ENCODE results near the gene IL13.
A peak's percentile ranks its signal among the peaks of the same experiment; 100 is the strongest.

The IL13 gene

DNA sequence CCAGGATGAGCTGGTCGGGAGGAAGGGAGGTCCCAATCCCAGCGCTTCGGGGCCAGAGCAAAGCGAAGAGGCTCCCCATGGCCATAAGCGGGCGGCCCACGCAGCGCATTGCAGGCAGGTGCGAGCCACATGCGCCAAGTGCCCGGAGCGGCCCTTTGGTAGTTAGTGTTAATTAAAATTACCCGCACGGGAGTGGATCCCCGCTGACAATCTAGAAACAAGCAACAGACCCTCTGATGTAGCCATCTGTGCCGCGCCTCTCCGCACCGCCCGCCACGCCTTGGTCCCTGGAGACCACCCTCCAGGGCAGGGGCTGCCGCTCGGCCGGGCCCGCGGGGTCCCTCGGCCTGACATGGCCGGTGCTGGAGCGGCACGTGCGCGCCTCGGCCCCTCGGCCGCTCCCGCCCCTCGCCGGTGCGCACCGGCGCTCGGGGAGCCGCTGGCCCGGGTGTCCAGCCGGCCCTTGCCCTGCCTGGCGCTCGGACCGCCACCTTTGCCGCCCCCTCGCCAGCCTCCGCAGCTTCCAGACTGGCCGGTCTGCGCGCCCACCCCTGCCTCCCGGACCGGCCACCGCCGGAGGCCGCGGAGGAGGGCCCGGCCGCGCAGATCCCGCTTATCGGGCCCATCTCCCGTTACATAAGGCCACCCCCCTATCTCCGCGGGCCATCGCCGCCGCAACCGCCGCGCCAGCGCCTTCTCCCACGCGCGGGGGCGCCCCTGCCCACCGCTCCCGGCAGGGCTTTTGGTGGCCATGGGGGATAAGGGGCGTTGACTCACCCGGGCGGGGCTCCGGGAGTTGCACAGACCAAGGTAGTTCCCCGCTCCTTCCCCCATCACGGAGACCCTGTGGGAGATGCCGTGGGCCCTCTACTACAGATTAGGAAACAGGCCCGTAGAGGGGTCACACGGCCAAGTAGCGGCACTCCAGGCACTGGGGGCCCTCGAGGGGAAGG lies 1.9 kb upstream of the IL13 start:
- no peak for DNase-seq (ENCODE audit: low read depth)
- TF ChIP-seq, protein P1, sequence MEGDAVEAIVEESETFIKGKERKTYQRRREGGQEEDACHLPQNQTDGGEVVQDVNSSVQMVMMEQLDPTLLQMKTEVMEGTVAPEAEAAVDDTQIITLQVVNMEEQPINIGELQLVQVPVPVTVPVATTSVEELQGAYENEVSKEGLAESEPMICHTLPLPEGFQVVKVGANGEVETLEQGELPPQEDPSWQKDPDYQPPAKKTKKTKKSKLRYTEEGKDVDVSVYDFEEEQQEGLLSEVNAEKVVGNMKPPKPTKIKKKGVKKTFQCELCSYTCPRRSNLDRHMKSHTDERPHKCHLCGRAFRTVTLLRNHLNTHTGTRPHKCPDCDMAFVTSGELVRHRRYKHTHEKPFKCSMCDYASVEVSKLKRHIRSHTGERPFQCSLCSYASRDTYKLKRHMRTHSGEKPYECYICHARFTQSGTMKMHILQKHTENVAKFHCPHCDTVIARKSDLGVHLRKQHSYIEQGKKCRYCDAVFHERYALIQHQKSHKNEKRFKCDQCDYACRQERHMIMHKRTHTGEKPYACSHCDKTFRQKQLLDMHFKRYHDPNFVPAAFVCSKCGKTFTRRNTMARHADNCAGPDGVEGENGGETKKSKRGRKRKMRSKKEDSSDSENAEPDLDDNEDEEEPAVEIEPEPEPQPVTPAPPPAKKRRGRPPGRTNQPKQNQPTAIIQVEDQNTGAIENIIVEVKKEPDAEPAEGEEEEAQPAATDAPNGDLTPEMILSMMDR (IDR thresholded peaks at IDR 0.05; ENCODE audit: low read length, missing control alignments) = no peak
- H3K4me3 ChIP-seq (replicated peaks; ENCODE audit: low read depth, low read length) = peak overlapping the region; percentile 36

- TF ChIP-seq, protein P1 (IDR thresholded peaks at IDR 0.05; ENCODE audit: low read length, missing control alignments) = no peak
- no peak for DNase-seq (ENCODE audit: low read depth)
- H3K4me3 ChIP-seq (replicated peaks; ENCODE audit: low read depth, low read length) = no peak overlapping the region
Observed at GRCh38 chr5:132656774-132657355, 1.1 kb upstream of the IL13 start.

DNA sequence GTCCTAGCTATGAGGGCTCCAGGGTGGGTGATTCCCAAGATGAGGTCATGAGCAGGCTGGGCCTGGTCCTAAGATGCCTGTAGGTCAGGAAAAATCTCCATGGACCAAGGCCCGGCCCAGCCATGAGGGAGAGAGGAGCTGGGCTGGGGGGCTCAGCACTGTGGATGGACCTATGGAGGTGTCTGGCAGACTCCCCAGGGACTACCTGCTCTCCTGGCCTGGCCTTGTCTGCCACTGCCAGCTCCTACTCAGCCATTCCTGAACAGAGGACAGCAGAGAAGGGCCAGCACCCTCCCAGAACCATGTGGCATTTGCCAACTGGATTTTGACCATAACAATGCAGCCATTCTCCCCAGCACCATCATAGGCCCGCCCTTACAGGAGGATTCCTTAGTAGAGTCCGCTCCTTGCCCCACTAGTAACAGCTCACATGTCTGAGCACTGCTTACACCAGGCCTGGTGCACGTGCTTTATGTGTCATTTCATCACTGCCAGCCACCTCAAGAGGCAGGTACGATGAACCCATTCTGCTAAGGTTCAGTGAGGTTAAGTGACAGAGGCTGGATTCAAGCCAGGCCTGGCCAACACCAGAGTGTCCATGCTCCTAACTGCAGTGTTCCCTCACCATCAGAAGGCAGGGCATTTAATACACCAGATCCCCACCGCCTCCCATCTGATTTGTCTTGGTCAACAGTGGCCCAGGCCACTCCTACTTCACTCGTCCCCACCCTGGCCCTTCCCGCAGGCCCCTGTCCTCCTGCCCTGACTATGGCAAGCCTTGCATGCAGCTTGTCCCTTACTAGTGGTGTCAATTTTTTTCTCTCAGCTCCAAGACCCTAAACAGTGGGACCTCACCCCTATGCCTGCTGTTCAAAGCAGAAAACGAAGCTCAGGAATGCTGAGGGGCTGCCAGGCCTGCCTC lies 669 bp downstream of the IL13 start:
- no peak overlapping the region for H3K4me3 ChIP-seq (replicated peaks; ENCODE audit: low read depth, low read length)
- TF ChIP-seq, protein P1 (IDR thresholded peaks at IDR 0.05; ENCODE audit: low read length, missing control alignments) = no peak

DNA sequence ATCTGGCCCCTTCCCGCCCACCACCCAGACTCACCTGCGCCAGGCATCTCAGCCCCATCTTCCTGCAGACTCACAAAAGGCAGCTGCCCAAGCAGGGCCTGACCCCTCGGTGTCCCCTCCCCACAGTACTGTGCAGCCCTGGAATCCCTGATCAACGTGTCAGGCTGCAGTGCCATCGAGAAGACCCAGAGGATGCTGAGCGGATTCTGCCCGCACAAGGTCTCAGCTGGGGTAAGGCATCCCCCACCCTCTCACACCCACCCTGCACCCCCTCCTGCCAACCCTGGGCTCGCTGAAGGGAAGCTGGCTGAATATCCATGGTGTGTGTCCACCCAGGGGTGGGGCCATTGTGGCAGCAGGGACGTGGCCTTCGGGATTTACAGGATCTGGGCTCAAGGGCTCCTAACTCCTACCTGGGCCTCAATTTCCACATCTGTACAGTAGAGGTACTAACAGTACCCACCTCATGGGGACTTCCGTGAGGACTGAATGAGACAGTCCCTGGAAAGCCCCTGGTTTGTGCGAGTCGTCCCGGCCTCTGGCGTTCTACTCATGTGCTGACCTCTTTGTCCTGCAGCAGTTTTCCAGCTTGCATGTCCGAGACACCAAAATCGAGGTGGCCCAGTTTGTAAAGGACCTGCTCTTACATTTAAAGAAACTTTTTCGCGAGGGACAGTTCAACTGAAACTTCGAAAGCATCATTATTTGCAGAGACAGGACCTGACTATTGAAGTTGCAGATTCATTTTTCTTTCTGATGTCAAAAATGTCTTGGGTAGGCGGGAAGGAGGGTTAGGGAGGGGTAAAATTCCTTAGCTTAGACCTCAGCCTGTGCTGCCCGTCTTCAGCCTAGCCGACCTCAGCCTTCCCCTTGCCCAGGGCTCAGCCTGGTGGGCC lies 1.9 kb downstream of the IL13 start:
- TF ChIP-seq, protein P1 (IDR thresholded peaks at IDR 0.05; ENCODE audit: low read length, missing control alignments) = no peak

More for the DNA sequence above, 669 bp downstream of the IL13 start:
- no peak for DNase-seq (ENCODE audit: low read depth)

DNA sequence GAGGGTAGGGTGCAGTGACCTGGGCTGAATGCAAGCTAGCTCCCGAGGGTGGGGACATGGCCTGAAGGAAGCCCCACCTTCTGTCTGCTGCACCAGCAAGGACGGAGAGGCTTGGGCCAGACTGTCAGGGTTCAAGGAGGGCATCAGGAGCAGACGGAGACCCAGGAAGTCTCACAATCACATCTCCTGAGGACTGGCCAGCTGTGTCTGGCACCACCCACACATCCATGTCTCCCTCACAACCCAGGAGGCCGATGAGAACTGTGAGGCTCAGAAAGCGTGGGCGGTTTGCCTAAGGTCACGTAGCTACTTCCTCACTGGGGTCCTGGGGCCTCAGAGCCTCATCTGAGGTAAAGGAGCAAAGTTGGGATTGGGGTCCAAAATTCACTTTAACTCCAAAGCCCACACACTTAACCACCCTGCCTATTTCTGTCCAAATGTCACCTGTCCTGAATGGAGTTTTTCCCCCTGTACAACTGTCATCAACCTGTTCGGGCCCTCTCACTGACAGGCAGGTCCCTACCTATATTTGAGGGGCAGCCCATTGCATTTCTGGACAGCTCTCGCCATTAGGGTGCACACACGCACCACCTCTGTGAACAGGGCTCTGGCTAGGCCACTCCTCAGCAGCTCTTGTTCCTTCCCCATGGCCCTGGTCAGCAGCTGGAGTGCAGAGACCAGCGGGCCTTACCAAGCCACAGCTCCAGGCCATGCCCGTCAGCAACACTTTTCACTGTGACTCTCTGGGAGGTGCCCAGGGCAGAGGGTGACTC lies 3.4 kb downstream of the IL13 start:
- no peak overlapping the region for H3K4me3 ChIP-seq (replicated peaks; ENCODE audit: low read depth, low read length)
- TF ChIP-seq, protein P1 (IDR thresholded peaks at IDR 0.05; ENCODE audit: low read length, missing control alignments) = no peak
- DNase-seq (ENCODE audit: low read depth) = peak; percentile 16

More for the DNA sequence above, 1.9 kb downstream of the IL13 start:
- DNase-seq (ENCODE audit: low read depth) = no peak
- H3K4me3 ChIP-seq (replicated peaks; ENCODE audit: low read depth, low read length) = no peak overlapping the region

All from fibroblast of pulmonary artery (primary cell).